ENCODE data around the gene TMEM190.

The TMEM190 gene

GRCh38 chr19:55426042-55426441 is 49.4 kb downstream of the TMEM190 start:
- Histone ChIP-seq H3K27ac (no peak overlapping the region), H4K20me1 (ENCODE audit: insufficient read depth) (no peaks in the 10 kb centered on the region), H3K4me3 (IDR thresholded peaks at IDR 0.05; ENCODE audit: insufficient read depth, low read depth, low read length) (no peak overlapping the region), H2AFZ (ENCODE audit: low read depth) (no peak overlapping the region), H3K4me2 (no peak overlapping the region), H3K4me1 (ENCODE audit: low read depth, poor library complexity, severe bottlenecking) (no peaks in the 10 kb centered on the region), H3K27me3 (ENCODE audit: insufficient read depth, low read depth) (peaks cover 81% of the 10 kb centered on the region), H3K9ac (no peak overlapping the region), H3K36me3 (ENCODE audit: insufficient read depth) (no peaks in the 10 kb centered on the region), H3K79me2 (ENCODE audit: insufficient read depth, low read depth) (no peaks in the 10 kb centered on the region)
- TF ChIP-seq CTCF (conservative IDR thresholded peaks at IDR 0.05; ENCODE audit: low read depth, low read length) = no peak
